NT2/D1 (cell line): ENCODE measurements around the gene FGFR2.

ENCODE experiments used
- SUZ12 ChIP-seq: IDR thresholded peaks from 2 replicates; pipeline ENCODE4 v1.6.1; 2011; ENCODE audit not compliant: insufficient read length, insufficient read depth; ENCODE audit errors: extremely low read depth
- YY1 ChIP-seq: IDR thresholded peaks from 2 replicates; pipeline ENCODE4 v1.6.1; 2011; ENCODE audit not compliant: insufficient read length, insufficient read depth

GRCh38 chr10:121573538-121573941, 24.7 kb downstream of the FGFR2 start:
- TF ChIP-seq YY1 (no peak), SUZ12 (no peak)
